CD4-positive, alpha-beta T cell treated with Interleukin-15 for 4 hours (primary cell): ENCODE results near the gene ADCY3.

Experiments used
- DNase-seq: peaks from one replicate; pipeline ENCODE4 v3.0.0-alpha.2; 2020; ENCODE audit warnings: low spot score

The ADCY3 gene

DNA sequence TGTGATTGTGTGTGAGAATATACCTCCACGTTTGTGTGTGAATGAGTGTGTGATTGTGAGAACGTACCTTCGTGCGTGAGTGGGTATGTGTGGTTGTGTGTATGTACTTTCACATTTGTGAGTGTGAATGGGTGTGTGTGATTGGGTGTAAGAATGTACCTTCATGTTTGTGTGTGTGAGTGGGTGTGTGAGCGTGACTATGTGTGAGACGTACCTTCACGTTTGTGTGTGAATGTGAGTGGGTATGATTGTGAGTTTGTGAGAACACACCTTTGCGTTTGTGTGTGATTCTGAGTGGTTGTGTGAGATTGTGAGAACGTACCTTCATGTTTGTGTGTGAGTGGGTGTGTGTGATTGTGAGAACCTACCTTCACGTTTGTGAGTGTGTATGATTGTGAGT lies 5.8 kb upstream of the ADCY3 start:
- no peak for DNase-seq

DNA sequence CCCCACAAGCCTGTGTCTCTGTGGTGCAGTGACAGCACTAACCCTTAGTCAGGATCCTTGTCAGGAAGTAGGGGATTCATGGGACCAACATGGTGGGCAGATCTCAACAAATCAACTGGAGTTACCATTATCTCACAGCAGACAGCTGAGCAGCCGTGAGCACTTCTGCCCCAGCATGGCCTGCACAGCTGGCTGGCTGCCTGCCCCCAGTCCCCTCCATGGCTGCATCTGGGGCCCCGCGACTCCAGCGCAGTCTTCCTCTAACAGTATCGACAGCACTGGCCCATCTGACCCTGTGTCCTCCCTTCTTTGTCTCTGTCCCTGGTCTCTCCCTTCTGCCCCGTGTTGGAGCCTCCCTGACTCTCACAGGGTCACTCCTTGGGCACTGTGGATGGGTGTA lies 4.7 kb upstream of the ADCY3 start:
- no peak for DNase-seq

DNA sequence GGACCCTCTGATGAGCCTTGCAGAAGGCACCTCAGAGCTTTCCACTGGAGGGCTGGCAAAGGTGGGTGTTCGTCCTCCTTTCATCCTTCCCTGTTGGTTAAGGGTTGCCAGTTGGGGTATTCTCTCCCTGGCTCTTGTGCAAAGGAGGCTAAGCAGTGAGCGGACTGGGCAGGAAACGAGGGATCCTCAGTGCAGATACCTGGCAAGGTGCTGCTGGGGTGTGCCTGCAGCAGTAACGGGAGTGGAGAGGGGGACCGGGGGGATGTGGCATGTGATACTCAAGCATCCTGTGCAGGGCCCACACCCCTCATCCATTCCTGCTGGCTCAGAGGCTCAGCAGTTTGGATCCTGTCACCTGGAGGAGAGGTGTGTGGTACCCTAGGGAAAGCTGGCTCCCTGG lies 4.2 kb upstream of the ADCY3 start:
- no peak for DNase-seq

DNA sequence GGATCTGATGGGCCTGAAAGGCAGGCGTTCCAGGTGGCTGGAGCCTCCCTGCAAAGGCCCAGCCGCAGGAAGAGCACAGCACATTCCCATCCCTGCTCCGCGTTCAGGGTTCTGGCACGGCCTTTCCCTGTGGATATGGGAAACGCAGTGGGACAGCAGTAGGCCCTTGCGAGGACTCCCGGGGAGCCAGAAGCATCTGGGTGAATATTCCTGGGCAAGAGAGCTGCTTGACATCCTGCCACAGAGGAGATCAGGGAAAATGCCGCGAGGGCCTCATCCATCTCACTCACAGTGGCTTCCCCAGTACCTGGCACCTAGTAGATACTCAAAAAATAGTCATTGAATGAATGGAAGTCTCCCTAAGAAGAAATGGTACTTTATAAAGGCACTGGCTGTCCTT lies 3.1 kb upstream of the ADCY3 start:
- DNase-seq = no peak

DNA sequence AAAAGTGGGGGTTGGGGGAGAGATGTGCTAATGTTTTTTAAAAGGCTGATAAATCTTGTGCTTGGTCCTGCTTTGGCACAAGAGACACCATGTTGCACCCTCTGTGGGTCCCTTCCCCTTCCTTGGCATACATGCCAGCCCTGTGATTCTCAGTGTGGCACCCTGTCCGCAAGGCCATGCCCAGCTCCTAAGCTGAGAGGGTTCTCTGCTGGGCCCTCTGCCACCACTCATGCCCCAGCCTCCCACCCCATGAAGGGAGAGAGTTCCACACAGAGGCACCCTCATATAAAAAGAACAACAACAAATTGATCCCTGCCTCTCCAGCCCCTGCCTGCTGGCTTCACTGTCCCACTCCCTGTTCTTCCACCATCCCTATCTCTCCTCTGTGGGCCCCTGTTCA lies 2.5 kb upstream of the ADCY3 start:
- no peak for DNase-seq

DNA sequence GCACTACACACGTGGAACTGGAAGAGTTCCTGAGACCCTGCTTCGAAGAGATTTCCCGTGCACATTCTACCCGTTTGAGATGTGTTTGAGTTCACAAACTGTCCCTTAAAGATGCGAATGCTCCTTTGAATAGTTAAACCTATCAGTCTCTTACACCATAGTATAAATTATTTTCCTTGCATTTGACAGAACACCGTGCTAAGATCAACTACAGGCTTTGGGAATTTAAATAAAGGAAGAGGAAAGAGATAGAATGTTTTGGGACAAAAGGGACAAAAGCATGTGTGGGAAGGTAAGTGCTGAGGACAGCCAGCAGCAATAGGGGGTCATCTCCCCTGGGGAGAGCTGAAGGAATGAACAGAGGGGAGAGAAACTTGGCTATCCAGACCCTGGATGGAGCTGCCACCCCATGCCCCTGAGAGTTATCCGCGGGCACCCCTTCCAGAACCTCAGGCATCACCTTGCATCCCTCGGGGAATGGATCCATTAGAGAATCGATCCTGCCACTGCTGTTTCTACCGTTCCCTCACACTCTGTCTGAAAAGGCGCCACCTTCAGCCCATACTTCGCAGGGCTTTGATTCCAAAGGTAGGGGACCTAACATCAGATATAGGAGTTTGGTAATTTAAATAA lies 888 bp upstream of the ADCY3 start:
- DNase-seq = peak; percentile 24

DNA sequence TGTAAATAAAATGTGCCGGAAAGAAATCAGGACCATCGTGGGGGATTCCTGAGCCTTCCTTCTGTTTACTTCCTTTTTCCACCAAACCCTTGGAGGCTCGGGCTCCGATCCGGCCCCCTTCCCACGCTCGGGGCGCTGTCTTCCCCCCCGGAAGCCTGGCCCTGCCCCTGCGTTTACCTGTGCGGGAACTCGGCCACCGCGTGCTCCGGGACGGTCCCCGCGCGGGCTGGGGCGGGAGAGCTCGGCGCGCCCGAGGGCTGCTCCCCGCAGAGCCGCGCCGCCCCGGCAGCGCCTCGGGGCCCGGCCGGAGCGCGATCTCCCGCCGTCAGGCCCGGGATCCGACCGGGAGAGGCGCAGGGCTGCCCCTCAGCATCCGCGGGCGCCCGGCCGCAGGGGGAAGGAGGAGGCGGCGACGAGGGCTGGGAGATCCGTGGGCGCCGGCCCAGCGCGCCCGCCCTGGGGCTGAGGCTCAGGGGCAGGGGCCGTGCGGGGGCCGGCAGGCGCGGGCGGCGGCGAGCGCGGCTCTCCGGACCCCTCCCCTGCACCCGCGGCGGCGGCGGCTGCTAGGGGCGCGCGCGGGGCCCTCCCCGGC lies 435 bp downstream of the ADCY3 start:
- DNase-seq = no peak

DNA sequence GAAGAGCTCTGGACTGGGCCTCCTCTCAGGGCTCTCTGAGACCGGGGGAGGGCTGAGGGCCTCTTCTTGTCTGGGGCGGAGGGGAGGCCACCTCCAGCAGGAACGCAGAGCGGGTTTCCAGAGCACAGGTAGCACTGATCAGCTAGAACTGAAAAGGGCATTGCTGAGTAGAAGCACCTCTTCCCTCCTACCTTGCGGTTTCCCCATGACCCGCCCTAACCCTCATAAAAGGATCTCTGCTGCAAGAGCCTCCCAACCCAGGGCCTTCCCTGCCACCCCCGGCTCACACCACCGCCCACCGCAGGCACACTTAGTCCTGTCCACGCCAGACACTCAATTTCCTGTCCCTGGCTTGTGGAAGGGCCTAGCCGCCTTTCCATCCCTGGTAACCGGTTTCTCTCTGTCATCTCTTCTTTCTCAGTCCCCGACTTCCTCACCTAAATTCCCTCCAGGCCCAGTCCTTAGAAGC lies 966 bp downstream of the ADCY3 start:
- peak; percentile 58 for DNase-seq

DNA sequence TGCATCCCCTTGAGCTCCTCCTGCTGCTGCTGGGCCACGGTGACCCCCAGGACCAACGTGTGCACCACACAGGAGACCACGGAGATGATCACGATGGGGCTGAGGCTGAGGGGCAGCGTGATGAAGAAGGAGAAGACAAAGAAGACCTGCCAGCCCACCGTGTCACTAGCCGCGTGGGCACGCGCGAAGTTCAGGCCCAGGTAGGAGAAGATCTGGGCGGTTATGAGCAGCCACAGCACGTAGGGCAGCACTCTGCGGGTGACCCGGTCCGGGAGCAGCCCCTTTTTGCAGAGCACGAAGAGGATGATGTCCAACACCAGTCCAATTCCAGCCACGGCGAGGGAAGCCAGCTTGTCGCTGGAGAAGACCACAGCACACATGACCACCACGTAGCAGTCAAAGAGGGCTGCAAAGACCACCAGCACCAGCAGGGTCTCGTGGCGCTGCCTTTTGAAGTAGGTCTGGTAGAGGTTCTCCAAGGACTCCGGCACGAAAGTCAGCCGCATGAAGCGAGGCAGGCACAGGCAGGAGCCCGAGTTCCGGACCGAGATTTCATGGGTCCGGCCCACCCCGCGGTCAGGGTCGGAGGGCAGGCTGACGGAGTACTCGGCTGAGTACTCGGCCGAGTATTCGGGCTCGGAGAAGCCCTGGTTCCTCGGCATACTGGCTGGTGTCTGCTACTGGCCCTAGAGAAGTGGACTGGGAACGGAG lies 1.6 kb downstream of the ADCY3 start:
- no peak for DNase-seq

DNA sequence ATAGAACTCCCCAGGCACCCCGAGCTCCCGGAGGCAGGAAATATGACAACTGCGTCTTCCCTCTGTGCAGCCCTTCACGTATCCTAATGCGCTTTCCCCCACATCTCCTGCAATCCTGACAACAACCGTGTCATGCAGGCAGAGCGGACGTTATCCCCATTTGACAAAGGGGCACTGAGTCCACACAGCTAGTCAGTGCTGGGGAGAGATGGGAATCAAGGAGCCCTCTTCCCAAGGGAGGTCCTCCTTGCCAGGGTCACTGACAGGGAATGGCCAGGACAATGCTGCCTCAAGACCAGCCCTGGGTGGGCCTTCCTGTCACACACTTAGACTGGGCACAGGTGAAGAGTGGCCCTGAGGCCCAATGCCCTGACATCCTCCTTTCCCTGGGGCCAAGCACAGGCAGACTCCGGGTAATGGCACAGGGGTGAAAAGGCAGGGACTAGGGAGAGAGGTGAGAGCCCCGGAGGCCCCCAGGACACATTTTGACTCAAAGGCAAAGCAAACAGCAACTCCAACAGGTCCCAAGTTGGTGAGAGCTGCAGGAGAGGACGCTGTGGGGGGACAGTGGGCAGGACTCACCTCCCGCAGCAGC lies 2.2 kb downstream of the ADCY3 start:
- no peak for DNase-seq

DNA sequence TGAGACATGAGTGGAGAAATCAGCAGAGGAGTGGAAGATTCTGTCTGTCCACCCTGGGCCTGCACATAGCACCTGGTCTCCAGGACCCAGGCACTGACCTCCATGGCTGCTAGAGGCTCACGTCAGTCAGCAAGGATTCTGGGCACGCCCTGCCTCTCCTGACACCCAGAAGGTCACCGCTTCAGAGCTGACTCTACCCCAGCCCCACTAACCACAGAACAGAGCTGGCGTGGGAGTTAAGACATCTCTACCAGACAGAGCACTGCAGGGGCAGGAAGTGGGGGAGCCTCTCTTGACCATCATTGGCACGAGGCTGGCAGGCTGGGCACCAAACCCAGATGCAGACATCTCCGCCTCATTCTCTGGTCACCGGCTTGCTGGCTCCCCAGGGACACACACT lies 3.0 kb downstream of the ADCY3 start:
- DNase-seq = no peak

DNA sequence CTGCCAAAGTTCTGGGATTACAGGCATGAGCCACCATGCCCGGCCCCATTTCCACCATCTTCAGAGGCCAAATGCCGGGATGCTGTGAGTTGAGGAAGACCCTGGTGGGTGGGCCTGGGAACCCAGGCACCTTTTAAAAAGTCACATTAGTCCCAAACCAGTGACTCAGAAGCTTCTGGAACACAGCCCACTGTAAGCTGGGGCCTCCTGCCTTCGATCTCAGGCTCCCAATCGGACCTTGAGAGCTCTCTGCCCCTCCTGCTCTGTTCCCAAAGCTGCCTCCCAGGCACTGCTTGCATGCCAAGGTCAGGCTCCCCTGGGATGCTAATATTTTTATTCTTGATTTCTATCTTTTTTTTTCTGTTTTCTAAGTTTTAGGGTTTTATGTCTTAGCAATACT lies 4.2 kb downstream of the ADCY3 start:
- no peak for DNase-seq

DNA sequence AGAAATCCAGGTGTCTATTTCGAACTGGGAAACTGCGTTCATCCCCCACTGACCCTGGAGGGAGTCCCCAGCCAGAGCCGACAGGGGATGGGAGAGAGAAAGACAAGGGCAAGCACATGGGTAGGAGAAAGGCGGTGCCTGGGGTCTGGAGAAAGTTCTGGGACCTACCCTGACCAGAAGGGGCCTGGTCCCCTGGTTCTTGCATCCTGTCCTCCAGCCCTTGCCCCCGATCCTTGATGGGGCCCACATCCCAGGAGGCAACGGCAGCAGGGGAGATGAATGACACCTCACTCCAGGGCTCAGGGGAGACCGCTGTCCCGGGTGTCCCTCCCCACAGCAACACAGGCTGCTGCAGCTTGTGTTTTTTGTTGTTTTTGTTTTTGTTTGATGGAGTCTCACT lies 4.9 kb downstream of the ADCY3 start:
- DNase-seq = no peak

DNA sequence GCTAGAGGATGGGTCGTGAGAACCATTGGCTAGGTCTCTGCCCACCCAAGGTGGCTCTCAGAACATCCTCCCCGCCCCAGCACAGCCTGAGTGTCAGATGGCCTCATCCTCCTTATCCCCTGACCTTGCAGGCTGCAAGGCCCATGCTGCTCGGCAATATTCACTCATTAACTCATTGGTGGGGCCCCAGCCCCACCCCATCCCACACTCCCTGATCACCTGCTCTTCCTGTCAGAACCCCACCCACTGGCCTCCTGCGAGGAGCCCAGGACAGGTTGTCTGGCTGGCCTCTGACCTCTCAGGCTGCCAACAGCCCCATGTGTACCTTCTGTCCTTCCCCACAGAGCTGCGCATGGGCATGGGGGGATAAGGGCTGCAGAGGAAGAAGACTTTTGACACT lies 5.3 kb downstream of the ADCY3 start:
- DNase-seq = no peak

DNA sequence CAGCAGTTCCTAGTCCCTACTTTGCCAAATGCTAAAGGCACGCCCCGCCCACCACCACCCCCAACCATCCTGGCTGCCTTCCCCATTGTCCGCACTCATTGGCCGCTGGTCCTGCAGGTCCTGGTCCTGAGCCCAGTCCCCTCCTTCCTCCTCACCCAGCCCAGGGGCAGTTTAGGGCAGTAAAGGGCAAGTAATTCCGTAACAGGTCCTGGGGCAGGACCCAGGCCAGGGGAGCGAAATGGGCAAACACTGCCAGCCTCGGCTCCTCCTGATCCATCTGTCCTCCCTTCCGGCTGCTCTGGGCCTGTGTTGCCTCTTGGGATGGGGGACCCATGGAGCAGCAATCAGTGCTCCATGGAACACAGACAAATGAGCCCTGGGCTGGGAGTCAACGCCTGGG lies 6.1 kb downstream of the ADCY3 start:
- DNase-seq = no peak

DNA sequence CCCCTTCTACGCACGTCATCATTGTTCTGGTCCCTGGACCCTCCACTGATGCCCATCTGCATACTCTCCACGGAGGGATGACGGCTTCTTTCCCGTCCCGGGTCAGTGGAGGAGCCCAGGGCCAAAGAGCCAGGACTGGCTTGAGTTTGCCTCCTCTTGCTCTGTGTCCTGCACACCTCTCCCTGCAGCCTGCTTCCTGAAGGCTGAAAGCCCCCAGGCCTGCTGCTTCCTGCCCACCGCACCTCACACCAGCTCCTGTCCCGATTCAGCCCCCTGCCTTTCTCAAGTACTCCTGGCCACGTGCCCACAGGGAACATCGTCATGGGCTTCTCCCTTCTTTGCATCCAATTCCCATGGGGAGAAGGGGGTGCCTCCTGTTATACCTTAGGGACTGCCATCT lies 7.1 kb downstream of the ADCY3 start:
- no peak for DNase-seq

DNA sequence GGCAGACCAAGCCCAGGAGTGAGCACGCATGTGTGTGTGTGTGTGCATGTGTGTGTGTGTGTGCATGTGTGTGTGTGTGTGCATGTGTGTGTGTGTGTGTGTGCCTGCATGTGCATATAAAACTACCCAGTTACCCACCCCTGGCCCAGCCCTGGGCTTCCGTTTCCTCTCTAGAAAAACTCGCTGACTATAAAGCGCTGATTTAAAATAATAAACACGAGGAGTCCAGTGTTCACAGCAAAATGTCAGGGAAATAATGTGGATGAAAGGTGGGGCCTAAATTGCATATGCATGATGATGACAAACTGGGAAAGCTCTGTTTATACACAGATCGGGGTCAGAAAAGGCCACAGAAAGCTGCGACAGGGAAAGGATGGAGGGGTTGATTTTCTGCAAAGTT lies 7.5 kb downstream of the ADCY3 start:
- DNase-seq = no peak

DNA sequence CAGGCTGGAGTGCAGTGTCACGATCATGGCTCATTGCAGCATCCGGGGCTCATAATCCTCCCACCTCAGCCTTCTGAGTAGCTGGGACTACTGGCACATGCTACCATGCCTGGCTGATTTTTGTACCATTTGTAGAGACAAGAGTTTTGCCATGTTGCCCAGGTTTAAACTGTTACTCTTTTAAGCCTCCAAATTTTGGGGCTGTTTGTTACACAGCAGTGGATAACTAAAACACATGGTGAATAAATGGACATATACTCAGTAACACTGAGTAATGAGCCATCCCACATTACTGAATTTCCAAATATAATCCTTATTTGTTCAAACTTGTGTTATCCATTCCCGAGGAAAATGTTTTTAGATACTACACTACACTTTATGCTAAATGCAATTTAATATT lies 9.8 kb downstream of the ADCY3 start:
- no peak for DNase-seq

DNA sequence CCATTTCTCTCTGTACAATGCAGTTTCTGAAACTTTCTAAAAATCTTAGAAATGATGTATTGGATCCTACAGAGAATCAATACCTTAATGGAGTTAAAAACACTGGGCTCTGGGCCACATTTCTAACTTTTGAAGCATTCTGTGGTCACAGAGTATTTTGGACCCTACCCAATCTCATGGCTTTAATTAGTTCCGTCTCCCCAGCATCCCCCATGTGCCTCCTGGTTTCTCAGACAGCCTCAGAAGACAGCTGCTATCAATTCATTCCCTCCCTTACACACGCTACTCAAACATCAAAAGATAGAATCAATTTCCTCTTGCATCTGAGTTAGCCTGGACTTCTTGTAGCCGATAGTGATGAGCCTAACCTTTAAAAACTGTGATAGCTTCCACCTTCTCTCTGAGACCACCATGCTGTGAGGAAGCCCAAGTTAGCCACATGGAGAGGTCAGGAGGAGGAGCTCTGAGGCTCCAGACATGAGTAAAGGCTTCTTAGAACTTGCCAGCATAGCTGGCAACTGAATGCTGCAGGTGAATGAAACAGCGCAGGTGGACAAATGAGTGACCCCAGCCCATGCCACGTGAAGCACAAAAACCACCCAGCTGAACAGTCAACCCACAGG lies 10.4 kb downstream of the ADCY3 start:
- DNase-seq = no peak

DNA sequence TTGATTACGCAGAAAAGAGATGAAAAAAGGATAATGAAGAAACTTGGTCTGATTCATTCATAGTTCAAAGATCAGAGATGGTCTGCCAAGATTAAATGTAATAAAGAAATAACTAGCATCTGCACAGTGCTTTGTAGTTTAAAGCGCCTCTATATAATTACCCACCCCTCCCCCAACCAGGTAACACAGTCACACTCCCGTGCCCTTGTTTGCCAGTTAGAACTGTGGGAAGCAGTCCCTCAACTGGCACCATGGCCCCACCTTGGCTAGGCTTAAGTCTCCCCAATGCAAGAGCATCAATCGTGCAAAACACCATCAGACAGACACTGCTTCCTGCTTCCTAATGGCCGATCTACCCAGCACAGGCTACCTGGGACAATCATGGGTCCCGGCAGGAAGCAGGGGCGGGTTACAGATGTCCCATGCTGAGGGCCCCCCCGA lies 11.6 kb downstream of the ADCY3 start:
- no peak for DNase-seq

DNA sequence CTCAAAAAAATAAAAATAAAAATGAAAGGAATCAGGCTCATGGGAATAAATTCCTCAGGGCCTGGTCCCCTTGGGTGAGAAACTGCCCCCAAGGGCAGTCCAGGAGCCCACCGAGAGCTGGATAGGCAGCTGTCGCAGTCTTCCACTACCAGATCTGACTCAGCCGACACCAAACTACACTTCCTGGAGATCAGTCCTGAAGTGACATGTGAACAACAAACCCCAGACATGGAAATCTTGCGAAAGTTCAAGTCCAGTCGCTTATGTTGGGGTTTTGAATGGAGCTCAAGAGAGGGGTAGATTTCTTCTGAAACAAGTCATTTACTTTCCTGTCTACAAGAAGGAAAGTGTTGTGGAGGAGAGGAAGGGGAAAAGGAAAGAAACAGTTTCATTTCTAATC lies 12.9 kb downstream of the ADCY3 start:
- DNase-seq = no peak

DNA sequence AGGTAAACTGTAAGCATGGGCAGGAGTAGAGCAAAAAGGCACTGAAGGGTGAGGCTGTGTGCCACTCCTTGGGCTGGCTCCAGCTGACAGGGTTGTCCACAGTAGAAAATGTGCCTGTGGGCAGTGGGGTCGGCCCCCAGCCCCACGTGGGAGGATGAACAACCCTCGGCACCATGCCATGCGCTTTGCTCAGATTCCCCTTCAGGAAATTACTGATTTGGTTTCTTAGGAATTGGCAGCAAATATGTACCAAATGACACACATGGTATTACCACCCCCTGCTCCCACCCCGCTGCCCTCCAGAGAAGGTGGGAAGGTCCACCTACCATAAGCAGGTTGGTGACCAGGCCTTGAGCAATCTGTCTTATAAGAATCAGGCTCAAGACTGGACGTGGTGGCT lies 13.6 kb downstream of the ADCY3 start:
- no peak for DNase-seq
